Ishikawa (cell line): ENCODE measurements around the gene STX8.

Experiments used
- CEBPB ChIP-seq: IDR thresholded peaks from 2 replicates; pipeline ENCODE4 v1.6.1; 2012
- CREB1 ChIP-seq: IDR thresholded peaks from 2 replicates; pipeline ENCODE4 v1.6.1; 2012; ENCODE audit warnings: low read depth
- EGR1 ChIP-seq: IDR thresholded peaks from 2 replicates; pipeline ENCODE4 v1.6.1; 2012
- EP300 ChIP-seq: IDR thresholded peaks from 2 replicates; pipeline ENCODE4 v1.6.1; 2012; ENCODE audit warnings: borderline replicate concordance
- FOXM1 ChIP-seq: IDR thresholded peaks from 2 replicates; pipeline ENCODE4 v1.6.1; 2012; ENCODE audit warnings: low read depth, borderline replicate concordance
- MAX ChIP-seq: IDR thresholded peaks from 2 replicates; pipeline ENCODE4 v1.6.1; 2012
- NFIC ChIP-seq: IDR thresholded peaks from 2 replicates; pipeline ENCODE4 v1.6.1; 2012
- RAD21 ChIP-seq: IDR thresholded peaks from 2 replicates; pipeline ENCODE4 v1.6.1; 2012; ENCODE audit warnings: low read depth
- REST ChIP-seq: IDR thresholded peaks from 2 replicates; pipeline ENCODE4 v1.6.1; 2012; ENCODE audit warnings: low read depth, mild to moderate bottlenecking
- TAF1 ChIP-seq: IDR thresholded peaks from 2 replicates; pipeline ENCODE4 v1.6.1; 2012; ENCODE audit warnings: low read depth, mild to moderate bottlenecking
- TCF12 ChIP-seq: IDR thresholded peaks from 2 replicates; pipeline ENCODE4 v1.6.1; 2012; ENCODE audit warnings: low read depth
- TEAD4 ChIP-seq: IDR thresholded peaks from 2 replicates; pipeline ENCODE4 v1.6.1; 2012
- USF1 ChIP-seq: IDR thresholded peaks from 2 replicates; pipeline ENCODE4 v1.6.1; 2012
- YY1 ChIP-seq: IDR thresholded peaks from 2 replicates; pipeline ENCODE4 v1.6.1; 2012; ENCODE audit warnings: low read depth
- ZBTB7A ChIP-seq: IDR thresholded peaks from 2 replicates; pipeline ENCODE4 v1.6.1; 2012; ENCODE audit warnings: low read depth

Gene STX8

GRCh38 chr17:9322326-9322725 is 253.3 kb downstream of the STX8 start:
- no peak for TF ChIP-seq YY1
- TF ChIP-seq NFIC, result no peak
- TF ChIP-seq CEBPB, result no peak
- TF ChIP-seq TAF1, result no peak
- no peak for TF ChIP-seq MAX
- TF ChIP-seq TEAD4, result no peak
- TF ChIP-seq CREB1, result no peak
- TF ChIP-seq TCF12, result no peak
- no peak for TF ChIP-seq ZBTB7A
- no peak for TF ChIP-seq FOXM1
- TF ChIP-seq USF1, result no peak
- no peak for TF ChIP-seq REST

- TF ChIP-seq ZBTB7A (no peak), EGR1 (no peak), YY1 (no peak), NFIC (no peak), TEAD4 (no peak), CEBPB (no peak), RAD21 (no peak)
These were observed 253.7 kb downstream of the STX8 start for GRCh38 chr17:9321890-9322289.

GRCh38 chr17:9315360-9315759 is 260.3 kb downstream of the STX8 start:
- TF ChIP-seq NFIC (no peak), CREB1 (no peak), EP300 (no peak), TAF1 (no peak), YY1 (no peak), REST (no peak), TCF12 (no peak), MAX (no peak), EGR1 (no peak)

- TF ChIP-seq REST (no peak), TAF1 (no peak), USF1 (no peak), ZBTB7A (no peak), CREB1 (no peak), EGR1 (no peak), RAD21 (no peak), NFIC (no peak), FOXM1 (no peak), TCF12 (no peak), YY1 (no peak)
These were observed 262.3 kb downstream of the STX8 start for GRCh38 chr17:9313346-9313745.

GRCh38 chr17:9309216-9309615 is 266.4 kb downstream of the STX8 start:
- TF ChIP-seq EGR1 (no peak), TEAD4 (no peak), RAD21 (no peak), TAF1 (no peak)

- TF ChIP-seq EP300 (peak; percentile 21; the same call in 1 of the 2 replicates), USF1 (no peak), TEAD4 (peak; percentile 61)
These were observed 267.6 kb downstream of the STX8 start for GRCh38 chr17:9308069-9308468.
